ENCODE measurements around the gene SPSB4.

DNA sequence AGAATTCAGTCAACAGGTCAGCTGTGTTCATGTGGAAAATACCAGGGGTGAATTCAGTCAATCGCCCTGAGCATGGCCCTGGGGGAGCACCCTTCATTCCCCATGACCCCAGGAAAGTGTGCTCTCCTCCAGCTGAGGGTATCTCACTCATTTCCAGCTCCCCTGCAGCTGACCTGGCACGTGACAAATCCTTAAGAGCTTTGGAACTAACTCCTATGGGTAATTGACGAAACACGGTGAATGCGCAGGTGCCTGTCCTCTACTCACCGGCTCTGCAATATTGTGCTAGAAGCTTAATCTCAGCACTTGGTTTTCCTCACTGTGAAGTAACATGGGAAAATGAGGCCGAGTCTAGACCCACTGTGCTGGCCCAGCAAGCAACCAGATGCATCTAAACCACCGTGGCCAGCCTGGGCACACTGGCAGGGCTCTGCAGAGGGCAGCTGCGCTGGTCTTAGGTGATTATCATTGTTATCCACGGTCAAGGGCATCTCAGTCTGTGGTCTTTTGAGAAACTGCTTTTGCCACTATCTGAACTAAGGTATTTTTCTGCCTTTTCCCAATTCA lies 63.1 kb downstream of the SPSB4 start:
- TF ChIP-seq ZFP37 (tag by site-specific recombination; IDR thresholded peaks at IDR 0.05), result no peak
- no peak for TF ChIP-seq ZNF785 (tag by site-specific recombination; IDR thresholded peaks at IDR 0.05)
- TF ChIP-seq, protein P1, sequence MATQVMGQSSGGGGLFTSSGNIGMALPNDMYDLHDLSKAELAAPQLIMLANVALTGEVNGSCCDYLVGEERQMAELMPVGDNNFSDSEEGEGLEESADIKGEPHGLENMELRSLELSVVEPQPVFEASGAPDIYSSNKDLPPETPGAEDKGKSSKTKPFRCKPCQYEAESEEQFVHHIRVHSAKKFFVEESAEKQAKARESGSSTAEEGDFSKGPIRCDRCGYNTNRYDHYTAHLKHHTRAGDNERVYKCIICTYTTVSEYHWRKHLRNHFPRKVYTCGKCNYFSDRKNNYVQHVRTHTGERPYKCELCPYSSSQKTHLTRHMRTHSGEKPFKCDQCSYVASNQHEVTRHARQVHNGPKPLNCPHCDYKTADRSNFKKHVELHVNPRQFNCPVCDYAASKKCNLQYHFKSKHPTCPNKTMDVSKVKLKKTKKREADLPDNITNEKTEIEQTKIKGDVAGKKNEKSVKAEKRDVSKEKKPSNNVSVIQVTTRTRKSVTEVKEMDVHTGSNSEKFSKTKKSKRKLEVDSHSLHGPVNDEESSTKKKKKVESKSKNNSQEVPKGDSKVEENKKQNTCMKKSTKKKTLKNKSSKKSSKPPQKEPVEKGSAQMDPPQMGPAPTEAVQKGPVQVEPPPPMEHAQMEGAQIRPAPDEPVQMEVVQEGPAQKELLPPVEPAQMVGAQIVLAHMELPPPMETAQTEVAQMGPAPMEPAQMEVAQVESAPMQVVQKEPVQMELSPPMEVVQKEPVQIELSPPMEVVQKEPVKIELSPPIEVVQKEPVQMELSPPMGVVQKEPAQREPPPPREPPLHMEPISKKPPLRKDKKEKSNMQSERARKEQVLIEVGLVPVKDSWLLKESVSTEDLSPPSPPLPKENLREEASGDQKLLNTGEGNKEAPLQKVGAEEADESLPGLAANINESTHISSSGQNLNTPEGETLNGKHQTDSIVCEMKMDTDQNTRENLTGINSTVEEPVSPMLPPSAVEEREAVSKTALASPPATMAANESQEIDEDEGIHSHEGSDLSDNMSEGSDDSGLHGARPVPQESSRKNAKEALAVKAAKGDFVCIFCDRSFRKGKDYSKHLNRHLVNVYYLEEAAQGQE (tag by site-specific recombination; IDR thresholded peaks at IDR 0.05), result no peak
- no peak for TF ChIP-seq SP2 (tag by site-specific recombination; IDR thresholded peaks at IDR 0.05)
- no peak for TF ChIP-seq ZFP41 (tag by site-specific recombination; IDR thresholded peaks at IDR 0.05; ENCODE audit: borderline replicate concordance)
